ENCODE measurements around the gene KRT6A.

Gene KRT6A

GRCh38 chr12:52539821-52540173, 46.7 kb upstream of the KRT6A start:
- TF ChIP-seq TAF1 (IDR thresholded peaks at IDR 0.05; ENCODE audit: low read depth), result no peak
- no peak for TF ChIP-seq USF1 (IDR thresholded peaks at IDR 0.05)
- TF ChIP-seq CEBPB (IDR thresholded peaks at IDR 0.05), result no peak
- TF ChIP-seq TEAD4 (IDR thresholded peaks at IDR 0.05), result no peak
- no peak for TF ChIP-seq EP300 (IDR thresholded peaks at IDR 0.05; ENCODE audit: borderline replicate concordance)
- TF ChIP-seq FOXM1 (IDR thresholded peaks at IDR 0.05; ENCODE audit: borderline replicate concordance, low read depth), result no peak
- no peak for TF ChIP-seq NFIC (IDR thresholded peaks at IDR 0.05)
- no peak for TF ChIP-seq YY1 (IDR thresholded peaks at IDR 0.05; ENCODE audit: low read depth)
- TF ChIP-seq ZBTB7A (IDR thresholded peaks at IDR 0.05; ENCODE audit: low read depth), result no peak
- no peak for TF ChIP-seq REST (IDR thresholded peaks at IDR 0.05; ENCODE audit: low read depth)

- no peak for TF ChIP-seq MAX (IDR thresholded peaks at IDR 0.05)
- TF ChIP-seq NFIC (IDR thresholded peaks at IDR 0.05), result peak; percentile 95
- TF ChIP-seq TCF12 (IDR thresholded peaks at IDR 0.05; ENCODE audit: low read depth), result peak; percentile 67
- peak; percentile 61; the same call in 1 of the 2 replicates for TF ChIP-seq EP300 (IDR thresholded peaks at IDR 0.05; ENCODE audit: borderline replicate concordance)
- peak; percentile 23; the same call in 1 of the 2 replicates for TF ChIP-seq TEAD4 (IDR thresholded peaks at IDR 0.05)
Measured at GRCh38 chr12:52539083-52539820, 46.2 kb upstream of the KRT6A start.

GRCh38 chr12:52537101-52537500, 44.0 kb upstream of the KRT6A start:
- TF ChIP-seq EGR1 (IDR thresholded peaks at IDR 0.05) (no peak), TCF12 (IDR thresholded peaks at IDR 0.05; ENCODE audit: low read depth) (no peak), FOXM1 (IDR thresholded peaks at IDR 0.05; ENCODE audit: borderline replicate concordance, low read depth) (no peak), MAX (IDR thresholded peaks at IDR 0.05) (no peak), NFIC (IDR thresholded peaks at IDR 0.05) (no peak), EP300 (IDR thresholded peaks at IDR 0.05; ENCODE audit: borderline replicate concordance) (no peak), TAF1 (IDR thresholded peaks at IDR 0.05; ENCODE audit: low read depth) (no peak), TEAD4 (IDR thresholded peaks at IDR 0.05) (no peak), USF1 (IDR thresholded peaks at IDR 0.05) (no peak)

- TF ChIP-seq USF1 (IDR thresholded peaks at IDR 0.05), result no peak
Measured at GRCh38 chr12:52535574-52535973, 42.5 kb upstream of the KRT6A start.

- TF ChIP-seq MAX (IDR thresholded peaks at IDR 0.05), result peak; percentile 20; the same call in 1 of the 2 replicates
- no peak for TF ChIP-seq TEAD4 (IDR thresholded peaks at IDR 0.05)
- TF ChIP-seq RAD21 (IDR thresholded peaks at IDR 0.05; ENCODE audit: low read depth), result peak; percentile 65
- no peak for TF ChIP-seq EP300 (IDR thresholded peaks at IDR 0.05; ENCODE audit: borderline replicate concordance)
- 0 out of 2 replicates have a peak, but pooled peaks have one; percentile 9 for TF ChIP-seq USF1 (IDR thresholded peaks at IDR 0.05)
Measured at GRCh38 chr12:52534482-52534881, 41.4 kb upstream of the KRT6A start.

- TF ChIP-seq ZBTB7A (IDR thresholded peaks at IDR 0.05; ENCODE audit: low read depth), result no peak
- no peak for TF ChIP-seq CREB1 (IDR thresholded peaks at IDR 0.05; ENCODE audit: low read depth)
- TF ChIP-seq EGR1 (IDR thresholded peaks at IDR 0.05), result no peak
- TF ChIP-seq CEBPB (IDR thresholded peaks at IDR 0.05), result no peak
- TF ChIP-seq FOXM1 (IDR thresholded peaks at IDR 0.05; ENCODE audit: borderline replicate concordance, low read depth), result no peak
- no peak for TF ChIP-seq TAF1 (IDR thresholded peaks at IDR 0.05; ENCODE audit: low read depth)
- no peak for TF ChIP-seq REST (IDR thresholded peaks at IDR 0.05; ENCODE audit: low read depth)
- TF ChIP-seq EP300 (IDR thresholded peaks at IDR 0.05; ENCODE audit: borderline replicate concordance), result no peak
- TF ChIP-seq TEAD4 (IDR thresholded peaks at IDR 0.05), result no peak
- no peak for TF ChIP-seq RAD21 (IDR thresholded peaks at IDR 0.05; ENCODE audit: low read depth)
- TF ChIP-seq MAX (IDR thresholded peaks at IDR 0.05), result no peak
- TF ChIP-seq NFIC (IDR thresholded peaks at IDR 0.05), result no peak
- no peak for TF ChIP-seq USF1 (IDR thresholded peaks at IDR 0.05)
- no peak for TF ChIP-seq TCF12 (IDR thresholded peaks at IDR 0.05; ENCODE audit: low read depth)
- TF ChIP-seq YY1 (IDR thresholded peaks at IDR 0.05; ENCODE audit: low read depth), result no peak
Measured at GRCh38 chr12:52533686-52534470, 40.8 kb upstream of the KRT6A start.
